ENCODE data around the gene TMEM191C. TPM values are rescaled to one million over a fixed set of nuclear protein-coding genes. Genes with fewer than 3 reads are reported as not detected.
"Not testable (repeated sequence)": the region's sequence is repeated elsewhere in the genome, so short reads cannot be mapped to it uniquely, and the experiment has no call there.

The TMEM191C gene
- total RNA-seq, 2 experiments from 2014 or later: 5.1 to 5.4 TPM

DNA sequence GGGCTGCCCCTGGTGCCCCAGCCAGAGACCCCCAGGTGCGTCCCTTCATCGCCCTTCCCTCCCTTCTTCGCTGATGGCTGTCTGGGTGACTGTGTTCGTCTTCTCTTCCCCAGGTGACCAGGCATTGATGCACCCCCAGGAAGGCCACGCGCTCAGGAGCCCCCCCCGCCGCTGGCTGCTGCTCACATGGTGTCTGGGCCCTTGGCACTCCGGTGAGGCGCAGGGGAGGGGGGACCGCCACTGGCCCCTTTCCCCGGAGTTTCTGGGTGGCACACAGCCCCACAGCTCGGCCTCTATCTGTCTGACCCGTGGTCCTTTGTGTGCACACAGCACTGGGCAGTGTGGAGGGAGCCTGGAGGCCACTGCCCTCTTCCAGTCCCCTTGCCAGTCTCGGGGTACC lies 24.5 kb upstream of the TMEM191C start:
- DNase-seq, POLR2A ChIA-PET: not testable (repeated sequence)

DNA sequence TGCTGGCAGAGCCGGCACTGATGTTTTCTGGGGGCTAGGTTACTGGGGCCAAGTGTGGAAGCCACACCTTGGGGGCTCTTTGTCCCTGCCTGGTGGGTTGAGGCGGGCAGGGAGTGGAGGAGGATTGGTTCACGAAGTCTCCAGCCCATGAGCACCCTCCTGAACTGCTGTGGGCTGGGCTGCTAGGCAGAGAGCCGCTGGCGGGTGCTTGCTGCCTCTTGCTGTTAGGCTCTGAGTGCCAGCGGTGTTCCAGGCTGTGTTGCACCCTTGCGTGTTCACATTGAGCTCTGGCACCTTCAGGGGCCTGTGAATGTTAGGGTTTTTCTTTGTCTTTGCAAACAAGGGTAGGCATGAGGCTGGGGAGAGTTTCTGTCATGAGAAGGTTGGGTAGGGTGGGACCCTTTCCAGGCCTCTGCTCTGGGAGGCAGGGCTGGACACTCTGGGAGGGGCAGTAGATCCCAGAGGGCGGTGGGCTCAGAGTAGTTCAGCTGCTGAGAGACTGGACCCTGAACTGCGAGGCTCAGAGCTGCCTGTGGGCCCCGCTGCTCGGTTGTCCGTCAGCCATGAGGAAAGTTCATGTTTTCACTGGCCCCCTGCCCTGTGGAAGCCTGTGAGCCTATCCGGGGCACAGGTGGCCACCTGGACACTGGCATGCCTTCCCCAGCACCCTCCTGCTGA lies 24.0 kb upstream of the TMEM191C start:
- DNase-seq (no peak), ATAC-seq (ENCODE audit: low read depth) (no peak)
- POLR2A ChIA-PET: no interaction called here
- Mint-ChIP-seq H3K27ac (no peak overlapping the region), H3K27me3 (no peaks in the 10 kb centered on the region), H3K9me3 (no peaks in the 10 kb centered on the region), H3K36me3 (no peaks in the 10 kb centered on the region), H3K4me1 (peaks cover 4% of the 10 kb centered on the region), H3K4me3 (no peak overlapping the region)

More for the DNA sequence above, 24.5 kb upstream of the TMEM191C start:
- not testable (repeated sequence) for H3K36me3 Mint-ChIP-seq; H3K27ac Mint-ChIP-seq; H3K9me3 Mint-ChIP-seq; H3K4me1 Mint-ChIP-seq; H3K4me3 Mint-ChIP-seq; ATAC-seq (ENCODE audit: low read depth); H3K27me3 Mint-ChIP-seq

DNA sequence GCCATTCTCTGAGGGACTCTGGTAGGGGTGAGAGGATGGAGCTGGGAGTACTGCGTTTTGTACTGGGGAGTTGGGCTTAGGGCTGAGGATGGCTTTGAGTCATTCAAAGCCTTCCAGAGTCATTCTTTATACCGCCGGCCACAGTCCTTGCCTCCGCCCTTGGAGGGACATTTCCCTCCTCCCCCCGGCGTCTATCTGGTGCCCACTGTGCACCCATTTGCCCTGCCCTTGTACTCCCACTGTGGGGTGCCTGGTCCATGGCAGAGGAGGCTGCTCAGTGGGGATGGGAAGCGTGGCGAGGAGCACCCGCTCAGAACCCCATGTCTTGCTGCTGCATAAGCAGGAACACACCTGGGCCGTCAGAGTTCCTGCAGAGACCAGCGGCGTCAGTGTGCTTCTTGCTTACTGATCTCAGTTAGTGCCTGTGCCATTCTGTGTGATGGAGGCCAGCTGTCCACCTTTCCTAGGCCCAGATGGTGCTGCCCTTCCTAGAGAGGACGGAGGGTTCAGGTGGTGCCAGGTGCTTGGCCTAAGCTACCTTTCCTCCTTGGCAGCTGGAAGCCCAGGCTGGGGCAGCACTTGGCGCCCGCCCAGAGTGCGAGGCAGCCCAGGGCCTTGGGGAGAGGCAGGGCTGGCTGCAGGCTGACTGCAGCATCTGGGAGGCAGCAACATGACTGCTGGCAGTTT lies 23.3 kb upstream of the TMEM191C start:
- Mint-ChIP-seq H3K4me3 (no peak overlapping the region), H3K9me3 (no peaks in the 10 kb centered on the region), H3K4me1 (peaks cover 4% of the 10 kb centered on the region), H3K27ac (no peak overlapping the region), H3K27me3 (no peaks in the 10 kb centered on the region), H3K36me3 (no peaks in the 10 kb centered on the region)
- ATAC-seq (ENCODE audit: low read depth) (no peak), DNase-seq (no peak)
- POLR2A ChIA-PET: no interaction called here

DNA sequence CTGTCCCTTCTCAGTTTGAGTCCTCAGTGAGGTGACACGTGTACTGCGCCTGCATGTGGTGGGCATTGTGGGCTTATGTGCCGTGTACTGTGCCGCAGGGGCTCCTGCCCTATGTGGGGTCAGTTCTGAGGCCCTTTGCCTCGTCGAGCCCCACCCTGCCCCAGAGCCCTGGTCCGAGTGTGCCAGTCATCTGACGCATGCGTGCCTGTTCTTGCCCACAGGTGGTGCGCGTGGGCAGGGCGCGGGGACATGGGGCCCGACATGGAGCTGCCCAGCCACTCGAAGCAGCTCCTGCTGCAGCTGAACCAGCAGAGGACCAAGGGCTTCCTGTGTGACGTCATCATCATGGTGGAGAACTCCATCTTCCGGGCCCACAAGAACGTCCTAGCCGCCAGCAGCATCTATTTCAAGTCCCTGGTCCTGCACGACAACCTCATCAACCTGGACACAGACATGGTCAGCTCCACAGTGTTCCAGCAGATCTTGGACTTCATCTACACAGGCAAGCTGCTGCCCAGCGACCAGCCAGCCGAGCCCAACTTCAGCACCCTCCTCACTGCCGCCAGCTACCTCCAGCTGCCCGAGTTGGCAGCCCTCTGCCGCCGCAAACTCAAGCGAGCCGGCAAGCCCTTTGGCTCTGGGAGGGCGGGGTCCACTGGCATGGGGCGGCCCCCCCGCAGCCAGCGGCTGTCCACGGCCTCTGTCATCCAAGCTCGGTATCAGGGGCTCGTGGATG lies 22.3 kb upstream of the TMEM191C start:
- no peak overlapping the region for H3K4me3 Mint-ChIP-seq
- POLR2A ChIA-PET: interaction anchor here (0.6 kb wide), 1 partner anchor 199 kb away, joined by 4 read pairs; no protein-coding TSS in a partner anchor
- no peaks in the 10 kb centered on the region for H3K27me3 Mint-ChIP-seq
- peaks cover 4% of the 10 kb centered on the region for H3K4me1 Mint-ChIP-seq
- H3K36me3 Mint-ChIP-seq: no peaks in the 10 kb centered on the region
- no peaks in the 10 kb centered on the region for H3K9me3 Mint-ChIP-seq
- ATAC-seq (ENCODE audit: low read depth) (no peak), DNase-seq (no peak)
- H3K27ac Mint-ChIP-seq: no peak overlapping the region

DNA sequence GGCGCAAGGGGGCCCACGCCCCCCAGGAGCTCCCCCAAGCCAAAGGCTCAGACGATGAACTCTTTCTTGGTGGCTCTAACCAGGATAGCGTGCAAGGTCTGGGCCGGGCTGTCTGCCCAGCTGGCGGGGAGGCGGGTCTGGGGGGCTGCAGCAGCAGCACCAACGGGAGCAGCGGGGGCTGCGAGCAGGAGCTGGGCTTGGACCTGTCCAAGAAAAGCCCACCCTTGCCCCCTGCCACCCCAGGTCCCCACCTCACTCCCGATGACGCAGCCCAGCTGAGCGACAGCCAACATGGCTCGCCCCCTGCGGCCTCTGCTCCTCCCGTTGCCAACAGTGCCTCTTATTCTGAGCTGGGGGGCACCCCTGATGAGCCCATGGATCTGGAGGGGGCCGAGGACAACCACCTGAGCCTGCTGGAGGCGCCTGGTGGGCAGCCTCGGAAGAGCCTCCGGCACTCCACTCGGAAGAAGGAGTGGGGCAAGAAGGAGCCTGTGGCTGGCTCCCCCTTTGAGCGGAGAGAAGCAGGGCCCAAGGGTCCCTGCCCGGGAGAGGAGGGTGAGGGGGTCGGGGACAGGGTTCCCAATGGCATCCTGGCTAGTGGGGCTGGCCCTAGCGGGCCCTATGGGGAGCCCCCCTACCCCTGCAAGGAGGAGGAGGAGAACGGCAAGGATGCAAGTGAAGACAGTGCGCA lies 21.6 kb upstream of the TMEM191C start:
- H3K4me1 Mint-ChIP-seq: peaks cover 4% of the 10 kb centered on the region
- DNase-seq: no peak
- no peaks in the 10 kb centered on the region for H3K27me3 Mint-ChIP-seq
- no peak for ATAC-seq (ENCODE audit: low read depth)
- no peaks in the 10 kb centered on the region for H3K36me3 Mint-ChIP-seq
- H3K9me3 Mint-ChIP-seq: no peaks in the 10 kb centered on the region
- H3K27ac Mint-ChIP-seq: no peak overlapping the region
- H3K4me3 Mint-ChIP-seq: no peak overlapping the region
- POLR2A ChIA-PET: no interaction called here

DNA sequence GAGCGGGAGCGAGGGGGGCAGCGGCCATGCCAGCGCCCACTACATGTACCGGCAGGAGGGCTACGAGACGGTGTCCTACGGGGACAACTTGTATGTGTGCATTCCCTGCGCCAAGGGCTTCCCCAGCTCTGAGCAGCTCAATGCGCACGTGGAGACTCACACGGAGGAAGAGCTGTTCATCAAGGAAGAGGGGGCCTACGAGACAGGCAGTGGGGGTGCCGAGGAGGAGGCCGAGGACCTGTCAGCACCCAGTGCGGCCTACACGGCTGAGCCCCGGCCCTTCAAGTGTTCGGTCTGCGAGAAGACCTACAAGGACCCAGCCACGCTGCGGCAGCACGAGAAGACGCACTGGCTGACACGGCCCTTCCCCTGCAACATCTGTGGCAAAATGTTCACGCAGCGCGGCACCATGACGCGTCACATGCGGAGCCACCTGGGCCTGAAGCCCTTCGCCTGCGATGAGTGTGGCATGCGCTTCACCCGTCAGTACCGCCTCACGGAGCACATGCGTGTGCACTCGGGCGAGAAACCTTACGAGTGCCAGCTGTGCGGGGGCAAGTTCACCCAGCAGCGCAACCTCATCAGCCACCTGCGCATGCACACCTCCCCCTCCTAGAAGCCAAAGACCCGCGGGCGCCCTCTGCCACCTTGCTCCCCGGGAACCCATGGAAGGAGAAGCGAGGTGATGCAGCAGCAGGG lies 20.9 kb upstream of the TMEM191C start:
- no peak overlapping the region for H3K4me3 Mint-ChIP-seq
- no peaks in the 10 kb centered on the region for H3K9me3 Mint-ChIP-seq
- no peak for ATAC-seq (ENCODE audit: low read depth)
- DNase-seq: no peak
- H3K27me3 Mint-ChIP-seq: no peaks in the 10 kb centered on the region
- H3K27ac Mint-ChIP-seq: no peak overlapping the region
- H3K4me1 Mint-ChIP-seq: peaks cover 4% of the 10 kb centered on the region
- POLR2A ChIA-PET: no interaction called here
- no peaks in the 10 kb centered on the region for H3K36me3 Mint-ChIP-seq

DNA sequence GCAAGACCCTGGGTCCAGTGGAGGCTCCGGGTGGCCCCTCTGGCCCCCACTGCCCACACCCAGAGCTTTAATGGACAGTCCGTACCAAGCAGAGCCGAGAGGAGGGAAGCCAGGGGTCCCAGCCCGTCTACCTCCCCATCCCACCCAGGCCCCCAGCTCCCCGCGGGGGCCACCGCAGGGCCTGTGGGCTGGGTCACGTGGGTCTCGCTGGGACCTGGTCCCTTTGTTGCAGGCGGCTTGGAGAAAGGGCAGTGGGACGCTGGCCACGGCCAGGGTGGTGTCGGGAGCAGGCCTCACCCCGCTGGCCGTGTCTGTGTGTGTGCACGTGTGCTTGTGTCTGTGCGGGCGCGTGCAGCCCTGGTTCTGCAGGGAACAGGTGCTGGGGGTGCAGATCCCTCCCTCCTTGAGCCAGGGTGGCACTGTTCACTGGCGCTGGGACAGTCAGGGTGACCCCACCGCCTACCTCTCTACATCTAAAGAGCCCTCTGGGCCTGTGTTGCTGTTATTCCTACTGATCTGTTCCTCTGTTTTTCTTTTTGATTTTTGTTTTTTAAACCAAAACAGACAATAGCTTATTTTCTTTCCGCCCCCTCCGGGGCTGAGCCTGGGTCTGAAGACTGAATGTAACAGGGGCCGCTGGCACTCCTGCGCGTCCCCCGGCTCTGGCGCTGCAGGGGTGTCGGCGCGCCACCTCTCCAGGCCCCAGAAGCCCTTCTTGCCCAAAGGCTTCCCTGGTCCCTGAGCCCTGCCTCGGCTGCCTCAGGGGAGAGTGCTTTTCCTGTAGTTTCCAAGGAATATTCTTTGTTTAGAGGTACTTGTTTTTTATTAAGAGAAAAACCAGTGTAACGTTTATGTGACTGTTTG lies 20.1 kb upstream of the TMEM191C start:
- H3K27me3 Mint-ChIP-seq: no peaks in the 10 kb centered on the region
- H3K9me3 Mint-ChIP-seq: no peaks in the 10 kb centered on the region
- DNase-seq (no peak), ATAC-seq (ENCODE audit: low read depth) (no peak)
- no peak overlapping the region for H3K4me3 Mint-ChIP-seq
- no peak overlapping the region for H3K27ac Mint-ChIP-seq
- H3K36me3 Mint-ChIP-seq: no peaks in the 10 kb centered on the region
- peaks cover 4% of the 10 kb centered on the region for H3K4me1 Mint-ChIP-seq
- POLR2A ChIA-PET: no interaction called here

DNA sequence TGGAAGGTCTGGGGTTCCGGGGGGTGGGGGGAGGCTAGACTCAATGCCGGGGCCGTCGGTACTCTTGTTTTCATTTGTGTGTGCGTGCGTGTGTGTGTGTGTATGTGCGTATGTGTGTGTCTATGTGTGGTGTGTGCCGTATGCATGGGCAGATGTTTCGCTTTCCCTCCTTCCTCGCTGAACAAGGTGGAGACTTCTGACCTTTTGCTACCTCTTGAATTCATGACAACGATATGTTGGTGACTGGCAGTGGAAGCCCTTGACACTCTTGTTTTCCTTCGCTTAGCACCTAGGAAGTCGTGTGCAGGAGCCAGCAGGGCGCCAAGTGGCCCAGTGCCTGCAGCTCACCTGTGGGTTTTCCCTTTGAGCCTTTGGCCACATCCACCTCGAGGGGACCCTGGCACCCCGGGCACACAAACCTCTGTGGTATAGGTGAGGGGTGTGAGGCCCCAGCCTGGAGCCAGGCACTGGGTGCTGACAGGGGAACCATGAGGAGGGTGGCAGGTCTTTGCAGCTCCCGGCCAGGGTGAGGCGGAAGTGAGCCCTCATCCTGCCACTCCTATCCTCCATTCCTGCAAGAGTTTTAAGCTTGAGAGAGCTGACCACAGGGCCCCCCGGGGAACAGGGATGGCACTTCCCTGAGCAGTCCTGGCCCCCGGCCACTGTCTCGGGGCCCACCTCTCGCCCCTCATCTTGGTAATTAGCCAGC lies 19.3 kb upstream of the TMEM191C start:
- no peaks in the 10 kb centered on the region for H3K27me3 Mint-ChIP-seq
- H3K36me3 Mint-ChIP-seq: no peaks in the 10 kb centered on the region
- H3K9me3 Mint-ChIP-seq: no peaks in the 10 kb centered on the region
- ATAC-seq (ENCODE audit: low read depth): no peak
- H3K4me1 Mint-ChIP-seq: peaks cover 4% of the 10 kb centered on the region
- POLR2A ChIA-PET: no interaction called here
- no peak overlapping the region for H3K4me3 Mint-ChIP-seq
- H3K27ac Mint-ChIP-seq: no peak overlapping the region
- DNase-seq: no peak

DNA sequence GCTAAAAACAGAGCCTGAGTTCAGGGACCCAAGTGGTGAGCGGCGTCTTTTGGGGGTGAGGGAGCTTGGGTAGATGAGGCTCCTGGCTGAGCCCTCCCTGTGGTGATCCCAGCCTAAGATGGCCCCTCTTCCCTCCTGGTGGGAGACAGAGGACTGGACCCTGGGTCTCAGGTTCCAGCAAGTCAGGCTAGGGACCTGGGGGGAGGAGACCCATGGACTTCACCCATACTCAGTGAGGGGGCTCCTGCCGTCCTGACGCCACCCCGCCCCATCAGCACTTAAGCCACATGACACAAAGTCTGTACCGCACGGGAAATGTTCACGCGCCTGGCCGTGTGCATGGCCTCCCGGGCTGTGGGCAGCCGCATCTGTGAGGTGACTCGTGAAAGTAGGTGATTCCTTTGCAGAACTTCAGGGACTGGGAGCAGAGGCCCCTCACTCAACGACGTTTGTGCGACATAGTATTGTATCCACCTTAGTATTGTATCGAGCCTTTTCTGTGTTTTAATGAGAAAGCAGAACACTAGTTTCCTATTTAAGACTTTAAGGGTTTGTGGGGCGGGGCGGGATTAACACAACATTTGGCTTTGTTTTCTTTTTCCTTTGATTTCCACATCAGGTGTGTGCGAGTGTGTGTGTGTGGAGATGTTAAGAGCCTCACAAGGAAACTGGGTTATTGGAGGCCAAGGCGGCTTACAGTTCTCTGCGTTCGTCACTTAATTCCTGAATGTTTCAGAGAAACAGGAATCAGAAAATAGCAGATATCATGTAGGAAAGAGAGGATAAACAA lies 18.4 kb upstream of the TMEM191C start:
- POLR2A ChIA-PET: no interaction called here
- no peaks in the 10 kb centered on the region for H3K27me3 Mint-ChIP-seq
- DNase-seq: no peak

DNA sequence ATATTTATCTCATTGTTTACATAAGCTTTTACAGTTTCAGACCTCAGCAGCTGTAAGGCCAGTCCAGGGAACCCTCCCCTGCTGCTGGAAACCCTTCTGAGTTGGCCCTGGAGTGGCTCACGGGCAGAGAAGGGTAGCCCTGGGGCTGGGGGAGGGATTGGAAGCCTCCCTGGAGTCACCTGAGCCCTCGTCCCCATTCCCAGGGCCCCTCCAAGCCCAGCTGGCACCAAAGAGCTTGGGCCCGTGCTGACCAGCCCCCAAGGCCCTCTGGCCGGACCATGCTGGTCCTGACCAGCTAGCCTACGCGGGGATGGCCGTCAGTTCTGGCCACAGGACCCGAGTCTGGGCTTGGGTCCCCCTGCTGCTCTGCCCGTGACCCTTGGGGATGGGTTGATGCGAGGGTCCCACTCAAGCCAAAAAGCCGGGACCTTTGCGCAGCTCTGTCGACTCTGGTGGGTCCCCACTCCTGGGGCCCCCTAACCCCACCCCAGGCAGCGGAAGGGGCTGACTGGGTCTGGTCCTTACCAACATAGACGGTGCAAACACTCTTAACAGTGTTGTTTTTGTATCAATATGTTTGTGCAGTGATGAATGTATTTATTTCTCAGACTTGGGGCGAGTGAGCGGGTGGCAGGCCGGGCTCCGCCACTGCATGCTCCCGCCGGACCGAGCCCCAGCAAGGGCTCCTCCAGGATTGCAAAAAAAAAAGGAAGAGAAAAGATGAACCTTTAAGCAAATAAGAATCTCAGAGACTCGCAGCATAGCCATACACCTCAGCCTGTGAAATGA lies 17.5 kb upstream of the TMEM191C start:
- Mint-ChIP-seq H3K4me1 (peaks cover 4% of the 10 kb centered on the region), H3K27me3 (no peaks in the 10 kb centered on the region), H3K9me3 (no peaks in the 10 kb centered on the region), H3K4me3 (no peak overlapping the region), H3K36me3 (no peaks in the 10 kb centered on the region), H3K27ac (no peak overlapping the region)
- DNase-seq: no peak
- POLR2A ChIA-PET: no interaction called here
- no peak for ATAC-seq (ENCODE audit: low read depth)

More for the DNA sequence above, 18.4 kb upstream of the TMEM191C start:
- no peak for ATAC-seq (ENCODE audit: low read depth)
- Mint-ChIP-seq H3K27ac (no peak overlapping the region), H3K4me3 (no peak overlapping the region), H3K9me3 (no peaks in the 10 kb centered on the region), H3K36me3 (no peaks in the 10 kb centered on the region), H3K4me1 (peaks cover 4% of the 10 kb centered on the region)

DNA sequence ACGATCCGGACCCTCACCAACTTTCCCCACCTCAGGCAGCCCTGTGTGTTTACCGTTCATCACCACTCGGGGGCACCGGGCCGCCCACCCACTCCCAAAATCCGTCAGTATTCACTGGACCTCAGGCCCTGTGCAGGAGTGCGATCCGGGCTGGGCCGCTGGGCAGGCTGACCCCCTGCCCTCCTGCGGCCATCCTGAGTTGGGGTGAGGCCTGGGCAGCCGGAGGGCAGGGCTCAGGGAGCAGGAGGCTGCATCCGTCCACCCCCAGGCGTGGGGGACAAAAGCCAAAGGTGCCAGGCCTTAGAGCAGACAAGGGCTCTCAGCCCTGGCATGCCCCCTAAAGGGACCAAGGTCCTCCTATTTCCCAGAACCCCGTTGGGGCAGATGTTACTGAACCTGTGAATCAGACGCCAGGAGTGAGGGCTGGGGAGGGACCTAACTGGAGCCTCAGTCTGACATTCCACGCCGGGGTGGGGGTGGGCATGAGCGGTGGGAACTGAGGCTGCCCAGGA lies 16.8 kb upstream of the TMEM191C start:
- DNase-seq (no peak), ATAC-seq (ENCODE audit: low read depth) (no peak)
- no peaks in the 10 kb centered on the region for H3K27me3 Mint-ChIP-seq
- H3K9me3 Mint-ChIP-seq: no peaks in the 10 kb centered on the region
- H3K36me3 Mint-ChIP-seq: no peaks in the 10 kb centered on the region
- POLR2A ChIA-PET: no interaction called here
- no peak overlapping the region for H3K27ac Mint-ChIP-seq
- no peak overlapping the region for H3K4me3 Mint-ChIP-seq
- H3K4me1 Mint-ChIP-seq: peaks cover 4% of the 10 kb centered on the region

All from activated naive CD8-positive, alpha-beta T cell treated with anti-CD3 and anti-CD28 coated beads, Interleukin-2, amount 10 ng/mL, durations not matched to agents 7 days and 5 days (primary cell).